ENCODE data around the gene TGIF2. TPM values are rescaled to one million over a fixed set of nuclear protein-coding genes. Genes with fewer than 3 reads are reported as not detected.
A peak's percentile ranks its signal among the peaks of the same experiment; 100 is the strongest.

Gene TGIF2
- total RNA-seq, 1 experiment from 2014 or later, result 81.7 TPM

GRCh38 chr20:36541227-36541767 lies 32.1 kb upstream of the TGIF2 start, which contains the start of gene MYL9:
Gene MYL9, plus strand, starts transcription at chr20:36541519. Its CDS starts 3,366 bp downstream, at chr20:36544885.
- DNase-seq, result peak; percentile 76
- Mint-ChIP-seq H3K9me3 (no peaks in the 10 kb centered on the region), H3K4me3 (peak within 1 kb of the TSS; percentile 74 to 75), H3K27me3 (ENCODE audit: low read depth) (no peaks in the 10 kb centered on the region), H3K4me1 (peaks cover 35 to 39% of the 10 kb centered on the region in 2 experiments), H3K27ac (peak within 1 kb of the TSS in 2 of 3 experiments; percentile 86 to 91; a peak in 3 of 7 replicates), H3K36me3 (ENCODE audit: insufficient read depth in 1 of 3, low read depth in 3 of 3) (peaks cover 9 to 17% (median 11%) of the 10 kb centered on the region in 3 experiments; a peak in 6 of 7 replicates)
- no peak within 1 kb of the TSS for H2BK120ac ChIP-seq (ENCODE audit: low read depth, low read length, poor library complexity, severe bottlenecking)
- H3K4me2 ChIP-seq (ENCODE audit: insufficient read depth, insufficient read length, low read length), result peak within 1 kb of the TSS; percentile 23
- no peak within 1 kb of the TSS for H3T11ph ChIP-seq (ENCODE audit: low read length)
- H3K23ac ChIP-seq (ENCODE audit: insufficient read length, low read depth, low read length), result no peak within 1 kb of the TSS
- H3K56ac ChIP-seq (ENCODE audit: insufficient read length, low read depth, low read length), result no peak within 1 kb of the TSS
- no peak within 1 kb of the TSS for H3K27ac ChIP-seq (ENCODE audit: insufficient read length, low read depth, low read length)
- H3K4ac ChIP-seq (ENCODE audit: low read depth, low read length), result no peak within 1 kb of the TSS; the same call in 1 of the 2 replicates
- no CpG with 5 or more reads among the region's 41 CpGs for WGBS (ENCODE audit: extremely low coverage, insufficient read length, low lambda C conversion rate)
- no peak within 1 kb of the TSS for H2AFZ ChIP-seq (ENCODE audit: low read length)
- peak within 1 kb of the TSS; percentile 9 for H3K9ac ChIP-seq (ENCODE audit: extremely low read depth, insufficient read length, low read length)
- H4K20me1 ChIP-seq (ENCODE audit: control insufficient read depth, insufficient read depth, insufficient read length), result peaks cover 3% of the 10 kb centered on the region
- peak within 1 kb of the TSS; percentile 18 for H3K18ac ChIP-seq (ENCODE audit: insufficient read length, low read depth, low read length)
- no peak within 1 kb of the TSS for H4K8ac ChIP-seq (replicated peaks; ENCODE audit: insufficient read length, low read depth, low read length)
- no peak within 1 kb of the TSS for H2BK20ac ChIP-seq (ENCODE audit: low read depth, low read length, poor library complexity, severe bottlenecking)
- no peak within 1 kb of the TSS for H2BK12ac ChIP-seq (ENCODE audit: insufficient read length, low read depth, low read length)
- no peak for TF ChIP-seq CTCF (conservative IDR thresholded peaks at IDR 0.05)
- H3K27me3 ChIP-seq (ENCODE audit: insufficient read depth, low read length), result no peaks in the 10 kb centered on the region
- H4K91ac ChIP-seq (ENCODE audit: insufficient read length, low read depth, low read length), result no peak within 1 kb of the TSS
- no peaks in the 10 kb centered on the region; the same call in 1 of the 2 replicates for H3K4me1 ChIP-seq (ENCODE audit: insufficient read depth, low read length)
- no peak within 1 kb of the TSS for H2BK15ac ChIP-seq (ENCODE audit: low read depth, low read length)
- no peaks in the 10 kb centered on the region; the same call in 1 of the 2 replicates for H3K79me2 ChIP-seq (ENCODE audit: insufficient read depth, low read length)
- H3K9me3 ChIP-seq (ENCODE audit: control insufficient read depth, low read depth, low read length), result no peaks in the 10 kb centered on the region
- H3K14ac ChIP-seq (ENCODE audit: insufficient read depth, low read length), result peak within 1 kb of the TSS; percentile 62; the same call in 1 of the 2 replicates
- H3K79me1 ChIP-seq (ENCODE audit: insufficient read depth, low read depth, low read length, poor library complexity, severe bottlenecking), result no peaks in the 10 kb centered on the region
- no peak within 1 kb of the TSS for H2BK5ac ChIP-seq (ENCODE audit: insufficient read length, low read length)
- H4K5ac ChIP-seq (ENCODE audit: insufficient read length, low read depth, low read length), result no peak within 1 kb of the TSS
- no peaks in the 10 kb centered on the region for H3K23me2 ChIP-seq (ENCODE audit: insufficient read length, low read depth, low read length, poor library complexity, severe bottlenecking)
- H2AK5ac ChIP-seq (ENCODE audit: insufficient read length, low read length), result no peak within 1 kb of the TSS
